Stimulated activated CD8-positive, alpha-beta memory T cell treated with anti-CD3 and anti-CD28 coated beads, Interleukin-12 subunit alpha, Interleukin-12 subunit beta, amount 100 ng/mL, for 4 hours (primary cell): ENCODE results near the gene GBGT1.
A peak's percentile ranks its signal among the peaks of the same experiment; 100 is the strongest.
"Not testable (repeated sequence)": the region's sequence is repeated elsewhere in the genome, so short reads cannot be mapped to it uniquely, and the experiment has no call there.

ENCODE experiments used
- DNase-seq: peaks from one replicate; pipeline ENCODE4 v3.0.0-alpha.2; 2020; ENCODE audit warnings: low read depth

The GBGT1 gene

DNA sequence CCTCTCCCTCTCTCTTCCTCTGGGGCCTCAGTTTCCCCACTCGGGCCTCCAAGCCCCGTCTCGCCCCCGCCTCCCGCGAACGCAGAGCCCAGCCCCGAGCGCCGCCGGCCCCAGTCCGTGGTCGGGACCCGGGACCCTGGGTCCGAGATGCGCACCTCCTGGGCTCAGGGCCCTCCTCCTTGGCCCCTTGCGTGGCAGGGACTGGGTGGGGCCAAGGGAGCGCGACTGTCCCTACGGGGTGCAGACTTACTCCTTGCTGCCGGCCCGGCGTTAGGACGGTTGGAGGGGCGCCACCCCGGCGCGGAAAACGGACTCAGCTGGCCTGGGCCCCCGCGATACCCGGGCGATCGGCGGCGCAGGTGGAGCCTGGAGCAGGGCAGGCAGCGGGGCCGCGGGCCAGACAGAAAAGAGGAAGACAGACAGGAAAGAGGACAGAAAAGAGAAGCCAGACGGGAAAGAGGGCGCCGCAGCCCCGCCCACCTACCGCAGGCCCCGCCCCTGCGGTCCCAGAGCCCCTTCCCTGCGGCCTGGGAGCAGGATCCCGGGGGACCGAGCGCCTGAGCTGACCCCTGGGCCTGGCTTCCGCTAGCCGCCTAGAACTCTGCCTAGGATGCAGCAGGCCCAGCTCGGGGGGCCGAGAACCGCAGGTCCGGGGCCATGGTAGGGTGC lies at the start of gene GBGT1:
Gene GBGT1, minus strand, starts transcription at position 411 of the 669 bp plus-strand sequence. CDS start 1,502 bp downstream, outside the sequence.
- no peak for DNase-seq

GRCh38 chr9:133210609-133211008 lies 46.9 kb upstream of the GBGT1 start:
- DNase-seq = no peak

DNA sequence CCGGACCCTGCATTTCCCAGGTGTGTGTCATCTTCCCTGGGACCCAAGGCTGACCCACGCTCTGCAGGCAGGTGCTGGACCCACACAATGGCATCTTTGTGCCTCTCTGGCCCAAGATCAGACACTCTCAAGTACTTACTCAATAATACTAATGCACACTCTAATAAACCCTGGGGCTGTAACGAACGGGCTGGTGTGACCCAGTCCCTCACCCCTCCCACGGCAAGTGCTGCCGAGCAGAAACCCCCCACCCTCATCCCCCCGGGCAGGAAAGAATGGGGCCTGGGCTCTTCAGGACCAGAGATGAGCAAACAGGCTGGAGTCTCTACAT lies 46.5 kb upstream of the GBGT1 start:
- DNase-seq = no peak

DNA sequence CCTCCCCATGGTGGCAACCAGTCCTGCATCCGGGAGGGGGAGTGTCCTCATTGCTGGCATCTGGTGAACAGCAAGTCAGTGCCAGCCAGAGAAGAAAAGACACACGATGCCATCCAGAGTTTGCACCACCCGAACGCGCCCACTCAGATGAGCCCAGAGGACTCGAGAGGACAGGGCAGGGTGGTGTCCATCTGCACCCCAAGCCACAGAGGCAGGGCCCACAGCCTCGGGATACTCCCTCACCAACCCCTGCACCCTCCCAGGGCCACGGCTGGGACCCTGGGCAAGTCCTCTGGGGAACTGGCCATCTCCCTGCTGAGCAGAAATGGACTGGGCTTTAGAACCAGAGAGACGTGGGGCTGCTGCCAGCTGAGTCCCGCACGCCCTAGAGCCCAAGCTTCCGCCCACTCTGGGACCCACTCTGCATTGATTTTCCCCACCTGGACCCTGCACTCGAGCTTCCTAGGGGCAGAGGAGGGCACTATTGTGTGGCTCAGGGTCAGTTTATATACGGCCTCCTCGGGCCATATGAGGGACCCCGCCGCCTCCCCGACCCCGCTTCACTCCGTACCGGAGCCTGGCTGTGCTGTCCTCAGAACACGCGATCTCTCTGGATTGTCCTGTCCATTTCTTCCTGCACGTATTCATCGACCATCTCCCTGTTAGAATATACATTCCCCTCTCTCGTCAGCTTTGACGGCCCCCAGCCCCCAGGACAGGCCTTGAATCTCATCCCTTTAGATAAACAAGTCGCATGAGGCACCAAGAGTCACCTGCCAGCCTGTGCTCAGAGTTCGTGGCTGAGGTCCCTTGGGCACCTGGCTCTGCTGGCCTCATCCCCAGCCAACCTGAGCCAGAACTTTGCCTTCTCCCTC lies 45.9 kb upstream of the GBGT1 start:
- DNase-seq = not testable (repeated sequence)

GRCh38 chr9:133208880-133209300 lies 45.2 kb upstream of the GBGT1 start, which contains the start of gene OBP2B:
Gene OBP2B (minus strand): TSS chr9:133209250. CDS start chr9:133209199, 51 bp downstream.
- DNase-seq = not testable (repeated sequence)

- DNase-seq = not testable (repeated sequence)
Measured at GRCh38 chr9:133208171-133208879, 44.6 kb upstream of the GBGT1 start.

DNA sequence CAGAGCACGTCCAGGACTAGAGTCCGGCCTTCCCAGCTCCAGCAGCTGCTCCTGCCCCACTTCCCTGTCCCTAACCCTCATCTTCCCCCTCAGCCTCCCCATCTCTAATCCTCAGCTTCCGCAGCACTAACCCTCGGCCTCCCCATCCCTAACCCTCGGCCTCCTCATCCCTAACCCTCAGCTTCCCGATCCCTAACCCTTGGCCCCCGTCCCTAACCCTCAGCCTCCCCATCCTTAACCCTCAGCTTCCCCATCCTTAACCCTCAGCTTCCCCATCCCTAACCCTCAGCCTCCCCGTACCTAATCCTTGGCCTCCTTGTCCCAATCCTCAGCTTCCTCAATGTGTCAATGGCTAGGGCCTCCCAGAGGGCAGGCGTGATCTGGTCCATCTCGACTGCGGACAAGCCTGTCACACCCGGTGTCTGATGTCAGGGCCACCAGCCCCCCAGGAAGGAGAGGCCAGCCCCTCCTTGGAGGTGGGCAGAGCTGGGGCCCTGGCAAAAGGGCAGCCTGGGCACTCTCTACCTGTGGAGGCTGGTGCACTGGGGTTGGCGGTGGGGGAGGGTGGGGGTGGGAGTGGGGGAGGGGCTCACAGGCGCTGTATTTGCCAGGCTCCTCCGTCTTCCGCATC lies 43.9 kb upstream of the GBGT1 start:
- no peak for DNase-seq

DNA sequence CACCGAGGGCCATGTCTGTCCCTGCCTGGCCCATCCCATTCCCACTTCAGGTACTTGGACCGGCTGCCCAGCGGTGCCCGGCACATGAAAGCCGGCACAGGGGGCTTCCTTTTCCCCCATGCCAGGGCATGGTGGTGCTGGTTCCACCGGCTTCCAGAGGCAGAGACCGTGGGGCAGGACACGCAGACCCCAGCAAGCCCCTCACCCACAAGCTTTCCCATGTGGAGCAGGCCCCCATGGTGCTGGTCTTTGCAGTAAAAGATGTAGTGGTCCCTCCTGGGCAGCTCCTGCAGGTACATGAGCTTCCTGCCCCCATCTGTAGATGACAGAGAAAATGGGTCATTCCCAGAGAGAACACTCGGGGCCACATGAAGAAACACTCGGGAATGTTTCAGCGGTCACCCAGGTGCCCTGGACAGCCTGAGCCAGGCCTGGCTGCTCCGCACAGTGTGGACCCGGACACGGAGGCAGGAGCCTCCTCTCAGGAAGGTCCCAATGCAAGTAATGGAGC lies 43.4 kb upstream of the GBGT1 start:
- DNase-seq = no peak

DNA sequence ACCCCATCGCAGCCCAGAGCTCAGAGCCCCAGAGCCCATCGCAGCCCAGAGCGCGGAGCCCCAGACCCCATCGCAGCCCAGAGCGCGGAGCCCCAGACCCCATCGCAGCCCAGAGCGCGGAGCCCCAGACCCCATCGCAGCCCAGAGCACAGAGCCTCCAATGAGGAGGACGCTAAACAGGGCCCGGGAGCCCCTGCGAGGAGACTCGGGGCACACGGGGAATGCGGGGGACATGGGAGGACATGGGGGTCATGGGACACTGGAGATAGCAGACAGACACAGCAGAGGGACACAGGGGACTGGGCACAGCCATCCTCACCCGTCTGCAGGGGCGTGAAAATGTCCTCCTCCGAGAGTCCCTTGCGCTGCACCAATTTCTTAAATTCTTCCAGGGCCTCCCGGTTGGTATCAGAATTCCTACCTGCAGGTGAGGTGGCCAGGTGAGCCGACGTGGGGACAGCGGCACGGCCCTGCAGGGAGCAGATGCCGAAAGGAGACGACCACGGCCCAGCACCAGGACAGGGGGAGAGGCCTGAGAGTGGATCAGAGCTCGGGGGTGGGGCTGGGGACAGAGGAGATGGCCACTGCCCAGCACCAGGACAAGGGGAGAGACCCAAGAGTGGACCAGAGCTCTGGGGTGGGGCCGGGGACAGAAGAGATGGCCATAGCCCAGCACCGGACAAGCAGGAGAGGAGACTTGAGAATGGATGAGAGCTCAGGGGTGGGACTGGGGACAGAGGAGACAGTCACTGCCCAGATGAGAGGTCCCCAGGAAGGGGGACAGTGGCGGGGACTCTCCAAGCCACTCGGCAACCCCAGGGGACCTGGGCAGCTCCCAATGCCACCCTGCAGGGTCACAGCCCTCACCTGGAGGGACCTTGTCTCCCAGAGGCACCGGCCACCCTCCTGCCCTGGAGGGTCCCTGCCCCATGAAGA lies 42.5 kb upstream of the GBGT1 start:
- no peak for DNase-seq

- not testable (repeated sequence) for DNase-seq
Measured at GRCh38 chr9:133205481-133205887, 41.8 kb upstream of the GBGT1 start.

GRCh38 chr9:133204993-133205336 lies 41.3 kb upstream of the GBGT1 start:
- no peak for DNase-seq

- DNase-seq = no peak
Measured at GRCh38 chr9:133204335-133204992, 40.8 kb upstream of the GBGT1 start.

DNA sequence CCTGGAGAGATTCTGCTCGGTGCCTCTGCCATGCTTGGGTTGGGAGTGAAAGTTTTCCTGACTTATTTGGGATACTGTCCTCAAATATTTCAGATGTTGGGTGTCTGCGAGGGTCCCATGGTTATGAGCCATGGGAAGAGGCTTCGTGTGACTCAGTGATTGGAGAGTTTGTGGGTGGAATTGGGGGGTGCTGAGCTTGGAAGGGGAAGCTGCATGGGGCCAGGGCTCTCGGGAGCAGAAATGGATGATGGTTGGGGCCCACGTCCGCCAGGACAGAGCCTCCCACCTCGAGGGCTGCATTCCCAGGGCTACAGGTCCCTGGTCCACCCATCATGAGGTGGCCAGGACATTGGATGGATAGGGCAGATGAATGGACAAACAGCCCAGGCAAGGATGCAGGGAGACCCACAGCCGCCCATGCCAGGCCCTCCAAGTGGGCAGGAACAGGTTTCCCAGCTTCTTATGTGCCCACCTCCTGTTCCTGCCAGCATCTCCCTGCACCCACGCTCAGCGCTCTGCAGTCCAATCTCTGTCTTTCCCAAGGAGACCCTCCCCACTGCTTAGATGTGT lies 39.9 kb upstream of the GBGT1 start:
- DNase-seq = no peak

DNA sequence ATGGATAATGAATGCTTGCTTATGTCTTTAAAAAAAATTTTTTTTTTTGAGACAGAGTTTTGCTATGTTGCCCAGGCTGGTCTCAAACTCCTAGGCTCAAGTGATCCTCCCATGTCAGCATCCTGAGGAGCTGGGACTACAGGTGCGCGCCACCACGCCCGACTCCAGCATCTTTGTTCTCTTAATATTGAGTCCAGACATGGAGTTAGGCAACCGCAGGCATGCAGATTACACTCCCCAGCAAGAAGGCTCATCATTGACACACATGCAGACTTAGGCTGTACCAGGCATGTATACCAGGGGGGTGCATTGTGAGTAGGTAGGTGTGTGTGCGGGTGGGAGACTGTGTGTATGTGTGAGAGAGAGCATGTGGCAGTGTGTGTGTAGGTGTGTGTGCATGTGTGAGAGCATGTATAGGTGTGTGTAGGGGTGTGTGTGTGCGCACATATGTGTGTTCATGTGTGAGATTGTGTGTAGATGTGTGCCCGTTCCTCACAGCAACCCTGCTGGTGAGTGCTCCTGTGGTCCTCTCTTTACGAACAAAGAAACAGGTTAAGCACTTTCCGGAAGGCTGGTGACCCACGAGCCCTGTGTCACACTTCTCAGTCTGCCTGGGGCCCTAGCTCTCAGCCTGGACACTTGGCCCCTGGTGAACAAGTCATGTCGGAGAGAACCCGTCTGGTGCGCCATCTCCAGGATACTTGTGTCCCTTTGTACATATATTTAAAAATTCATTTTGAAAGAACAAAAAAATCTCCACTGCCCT lies 39.2 kb upstream of the GBGT1 start:
- DNase-seq = no peak

DNA sequence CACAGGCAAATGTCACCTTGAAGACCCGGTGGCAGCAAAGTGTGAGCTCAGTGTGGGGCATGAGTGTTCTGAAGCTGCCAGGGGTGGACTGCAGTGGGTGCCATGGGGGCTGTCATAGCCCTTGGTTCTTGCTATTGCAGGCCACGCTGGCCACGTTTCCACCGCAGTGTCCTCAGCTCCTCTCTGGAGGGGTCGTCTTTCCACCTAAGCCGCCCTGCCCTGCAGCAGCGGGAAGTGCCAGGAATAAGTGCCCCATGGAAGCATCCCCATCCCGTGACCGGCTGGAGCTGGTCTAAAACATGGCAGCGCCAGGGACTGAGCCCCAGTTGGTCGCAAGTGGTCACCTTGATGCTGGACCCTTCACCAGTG lies 38.4 kb upstream of the GBGT1 start:
- DNase-seq = no peak

- DNase-seq = no peak
Measured at GRCh38 chr9:133201424-133202144, 37.9 kb upstream of the GBGT1 start.

DNA sequence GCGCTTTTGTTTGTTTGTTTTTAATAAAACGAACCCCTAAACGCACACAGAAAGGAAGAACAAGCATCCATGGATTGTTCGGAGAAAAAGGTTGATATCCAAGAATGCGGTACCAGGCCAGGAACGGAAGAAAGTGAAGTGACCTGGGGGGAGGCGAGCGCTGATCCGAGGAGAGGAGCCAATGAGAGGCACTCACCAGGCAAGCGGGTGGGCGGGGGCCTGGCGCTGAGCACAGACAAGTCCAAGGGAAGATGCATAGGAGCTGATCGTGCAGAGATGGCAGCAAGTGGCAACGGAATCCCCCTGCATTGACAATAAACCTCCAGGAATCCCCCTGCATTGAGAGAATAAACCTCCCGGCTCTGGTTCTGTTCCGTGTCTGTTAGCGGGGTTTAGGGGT lies 36.9 kb upstream of the GBGT1 start:
- DNase-seq = no peak

- DNase-seq = peak; percentile 16
Measured at GRCh38 chr9:133199648-133200321, 36.1 kb upstream of the GBGT1 start.
